Transverse colon (tissue), 4 donors: ENCODE results near the gene MEF2B. TPM values are rescaled to one million over a fixed set of nuclear protein-coding genes. Genes with fewer than 3 reads are reported as not detected.

Experiments used
- DNase-seq: peaks from one replicate; pipeline ENCODE4 v3.0.0-alpha.2; 2019
- H3K27ac ChIP-seq, 4 donors: fragments of 200-600 bp; sonication (generic); 2 replicates each; pipeline ENCODE4 v1.5.1; 2016 to 2018; ENCODE audit warnings: inconsistent platforms in 4 of 4
- H3K27me3 ChIP-seq: fragments of 200-600 bp; sonication (generic); 2 replicates; pipeline ENCODE4 v1.5.1; 2017; ENCODE audit warnings: inconsistent platforms
- H3K36me3 ChIP-seq, 4 donors: fragments of 200-600 bp; sonication (generic); 2 replicates each; pipeline ENCODE4 v1.5.1; 2017 to 2019; ENCODE audit warnings: inconsistent platforms in 4 of 4
- H3K4me1 ChIP-seq, 4 donors: fragments of 200-600 bp; sonication (generic); 2 replicates each; pipeline ENCODE4 v1.5.1; 2017 to 2020; ENCODE audit warnings: inconsistent platforms in 4 of 4
- H3K4me3 ChIP-seq, 4 donors: fragments of 200-600 bp; sonication (generic); 1 replicate in 1 of 4; 2 replicates in 3 of 4; pipeline versions ENCODE4 v1.5.1 to v1.6.1; 2017 to 2019; ENCODE audit warnings: inconsistent platforms in 4 of 4
- H3K9me3 ChIP-seq, 2 donors: fragments of 200-600 bp; sonication (generic); 2 replicates each; pipeline ENCODE4 v1.5.1; 2017 to 2019; ENCODE audit warnings: inconsistent platforms in 2 of 2
- EP300 ChIP-seq: sonication (generic); formaldehyde crosslinking; IDR thresholded peaks from one replicate; pipeline ENCODE4 v1.6.1; 2017; ENCODE audit warnings: antibody characterized with exemption, low read depth
- POLR2A ChIP-seq: fragments of 450-650 bp; IDR thresholded peaks from one replicate; pipeline ENCODE4 v1.6.1; 2016; ENCODE audit warnings: antibody characterized with exemption, mild to moderate bottlenecking, moderate library complexity
- POLR2AphosphoS5 ChIP-seq, 3 donors: sonication (generic); formaldehyde crosslinking; IDR thresholded peaks; one replicate each; pipeline ENCODE4 v1.6.1; 2016; ENCODE audit warnings: antibody characterized with exemption in 3 of 3
- WGBS, 2 donors: methylation state at CpG; one replicate each; pipeline ENCODE4 v1.1.5; 2018; ENCODE audit warnings: low coverage in 1 of 2; 5-methylcytosine and 5-hydroxymethylcytosine counted together
- in situ Hi-C, 4 donors: fragments of 200-750 bp; cut with MboI; loops; one replicate each; pipeline versions ENCODE4 v1.15.0 to v1.15.1; 2017; ENCODE audit warnings: low sequenced_read_pairs in 3 of 4, low pct_ligation_motif_present in 1 of 4, low pct_unique_long_range_greater_than_20kb in 1 of 4
- intact Hi-C: fragments of 100-400 bp; cut with DNase I; formaldehyde crosslinking; loops from one replicate; pipeline ENCODE4 v1.15.1; 2023; ENCODE audit warnings: low total_unique reads
- total RNA-seq, 4 donors: library from RNA; depleted of rRNA; stranded (reverse); fragments of >200 nt; gene quantifications; one replicate each; pipeline ENCODE4 v1.1.0, GENCODE V29; 2016
- TF ChIP-seq, protein P1 (sequence below), 5 experiments: fragments of 200-600 bp in 3 of 5; fragments of 450-650 bp in 2 of 5; sonication (generic) in 3 of 5; IDR thresholded peaks; 1 replicate in 2 of 5; 2 replicates in 3 of 5; pipeline ENCODE4 v1.5.1; 2016 to 2017; ENCODE audit warnings: antibody characterized with exemption in 5 of 5, inconsistent platforms in 3 of 5, mild to moderate bottlenecking in 2 of 5, moderate library complexity in 1 of 5

Gene MEF2B
- total RNA-seq, 4 donors from 2014 or later: 0.95 TPM; not detected in 3

- intact Hi-C loops (no loop called here), in situ Hi-C loops (no loop called here)
- Histone ChIP-seq H3K36me3 (no peaks in the 10 kb centered on the region), H3K9me3 (no peaks in the 10 kb centered on the region), H3K27me3 (no peaks in the 10 kb centered on the region), H3K4me3 (no peak overlapping the region), H3K27ac (no peak overlapping the region), H3K4me1 (peaks cover 0 to 3% (median 0%) of the 10 kb centered on the region in 4 donors)
- DNase-seq: no peak
- no peak for TF ChIP-seq EP300
- no peak for TF ChIP-seq POLR2A
- TF ChIP-seq POLR2AphosphoS5 (IDR thresholded peaks at IDR 0.05): no peak
- TF ChIP-seq, protein P1, sequence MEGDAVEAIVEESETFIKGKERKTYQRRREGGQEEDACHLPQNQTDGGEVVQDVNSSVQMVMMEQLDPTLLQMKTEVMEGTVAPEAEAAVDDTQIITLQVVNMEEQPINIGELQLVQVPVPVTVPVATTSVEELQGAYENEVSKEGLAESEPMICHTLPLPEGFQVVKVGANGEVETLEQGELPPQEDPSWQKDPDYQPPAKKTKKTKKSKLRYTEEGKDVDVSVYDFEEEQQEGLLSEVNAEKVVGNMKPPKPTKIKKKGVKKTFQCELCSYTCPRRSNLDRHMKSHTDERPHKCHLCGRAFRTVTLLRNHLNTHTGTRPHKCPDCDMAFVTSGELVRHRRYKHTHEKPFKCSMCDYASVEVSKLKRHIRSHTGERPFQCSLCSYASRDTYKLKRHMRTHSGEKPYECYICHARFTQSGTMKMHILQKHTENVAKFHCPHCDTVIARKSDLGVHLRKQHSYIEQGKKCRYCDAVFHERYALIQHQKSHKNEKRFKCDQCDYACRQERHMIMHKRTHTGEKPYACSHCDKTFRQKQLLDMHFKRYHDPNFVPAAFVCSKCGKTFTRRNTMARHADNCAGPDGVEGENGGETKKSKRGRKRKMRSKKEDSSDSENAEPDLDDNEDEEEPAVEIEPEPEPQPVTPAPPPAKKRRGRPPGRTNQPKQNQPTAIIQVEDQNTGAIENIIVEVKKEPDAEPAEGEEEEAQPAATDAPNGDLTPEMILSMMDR (IDR thresholded peaks at IDR 0.05): no peak
- WGBS, 2 donors: 79 to 83% methylated on average over 6 to 11 of the region's 11 CpGs
These were observed 74.4 kb downstream of the MEF2B start for GRCh38 chr19:19095691-19096090.

Other genes with a start within 250 kb of the MEF2B start
- 10 to 100 TPM in 3 of 4 donors, 1 to 10 TPM in 1; 8.1 to 82.0 (median 12.7) TPM for gene HOMER3, start 229.0 kb downstream of the MEF2B start, total RNA-seq
- gene SUGP2, start 136.7 kb downstream of the MEF2B start, total RNA-seq: 100 to 1,000 TPM in 1 of 4 donors, 10 to 100 TPM in 3; 43.0 to 132 (median 57.9) TPM
- gene ARMC6, start 136.7 kb downstream of the MEF2B start, total RNA-seq: 100 to 1,000 TPM in 1 of 4 donors, 10 to 100 TPM in 3; 15.2 to 220 (median 22.9) TPM
- 100 to 1,000 TPM in 1 of 4 donors, 10 to 100 TPM in 2, 1 to 10 TPM in 1; 6.8 to 141 (median 24.5) TPM for gene SLC25A42, start 106.3 kb downstream of the MEF2B start, total RNA-seq
- 10 to 100 TPM; 16.9 to 41.9 (median 18.5) TPM for gene TMEM161A, start 31.8 kb downstream of the MEF2B start, total RNA-seq
- 100 to 1,000 TPM in 1 of 4 donors, 10 to 100 TPM in 3; 13.0 to 132 (median 26.6) TPM for gene BORCS8, start 21.9 kb upstream of the MEF2B start, total RNA-seq
- 10 to 100 TPM; 35.9 to 51.1 (median 48.6) TPM for gene RFXANK, start 22.0 kb upstream of the MEF2B start, total RNA-seq
- gene NR2C2AP, start 33.2 kb upstream of the MEF2B start, total RNA-seq: 10 to 100 TPM in 1 of 4 donors, 1 to 10 TPM in 3; 2.2 to 12.3 (median 6.4) TPM
- gene NCAN, start 41.7 kb upstream of the MEF2B start, total RNA-seq: under 1 TPM in 1 of 4 donors, not detected in 3; 0.16 TPM
- 10 to 100 TPM in 2 of 4 donors, 1 to 10 TPM in 2; 4.0 to 54.6 (median 17.5) TPM for gene TM6SF2, start 103.0 kb upstream of the MEF2B start, total RNA-seq
- gene SUGP1, start 150.2 kb upstream of the MEF2B start, total RNA-seq: 100 to 1,000 TPM in 1 of 4 donors, 10 to 100 TPM in 3; 31.1 to 118 (median 66.5) TPM
- gene MAU2, start 150.6 kb upstream of the MEF2B start, total RNA-seq: 100 to 1,000 TPM in 1 of 4 donors, 10 to 100 TPM in 3; 59.1 to 214 (median 79.2) TPM
- 100 to 1,000 TPM in 1 of 4 donors, 10 to 100 TPM in 3; 45.6 to 102 (median 65.7) TPM for gene GATAD2A, start 235.4 kb upstream of the MEF2B start, total RNA-seq